ENCODE data around the gene HMBS.
"Not testable (repeated sequence)": the region's sequence is repeated elsewhere in the genome, so short reads cannot be mapped to it uniquely, and the experiment has no call there.

Gene HMBS

GRCh38 chr11:119121811-119122124 is 37.1 kb downstream of the HMBS start:
- no peak for DNase-seq

GRCh38 chr11:119125821-119126220 is 41.1 kb downstream of the HMBS start:
- no peak for DNase-seq

GRCh38 chr11:119126675-119127268 is 42.1 kb downstream of the HMBS start:
- DNase-seq: no peak

GRCh38 chr11:119130662-119131061 is 46.0 kb downstream of the HMBS start:
- no peak for DNase-seq

GRCh38 chr11:119134389-119134978 is 49.8 kb downstream of the HMBS start:
- DNase-seq: peak; percentile 19

- DNase-seq: not testable (repeated sequence)
Observed at GRCh38 chr11:119139276-119139675, 54.6 kb downstream of the HMBS start.

Measured in CD4-positive, alpha-beta T cell treated with Interferon gamma for 1 hour (primary cell).